NCI-H226 (cell line): ENCODE data around the gene NFATC2IP.
"Not testable (repeated sequence)": the region's sequence is repeated elsewhere in the genome, so short reads cannot be mapped to it uniquely, and the experiment has no call there.

Source experiments
- DNase-seq: peaks from one replicate; pipeline ENCODE4 v3.0.0-alpha.2; 2015

NFATC2IP gene

GRCh38 chr16:28974437-28975157, 23.9 kb downstream of the NFATC2IP start, which contains the start of gene SPNS1:
Gene SPNS1, plus strand, starts transcription at chr16:28974778. Its CDS starts 374 bp downstream, at chr16:28975152.
- peak; percentile 97 for DNase-seq

GRCh38 chr16:28975158-28975599, 24.4 kb downstream of the NFATC2IP start:
- no peak for DNase-seq

- no peak for DNase-seq
Observed at GRCh38 chr16:28977703-28978662, 27.2 kb downstream of the NFATC2IP start.

GRCh38 chr16:28980330-28980729, 29.6 kb downstream of the NFATC2IP start:
- not testable (repeated sequence) for DNase-seq

GRCh38 chr16:28980929-28981328, 30.2 kb downstream of the NFATC2IP start:
- no peak for DNase-seq

GRCh38 chr16:28981517-28981916, 30.8 kb downstream of the NFATC2IP start:
- DNase-seq: no peak

- DNase-seq: no peak
Observed at GRCh38 chr16:28982418-28982817, 31.7 kb downstream of the NFATC2IP start.

- DNase-seq: no peak
Observed at GRCh38 chr16:28982949-28983348, 32.2 kb downstream of the NFATC2IP start.

GRCh38 chr16:28983644-28984043, 32.9 kb downstream of the NFATC2IP start:
- no peak for DNase-seq

- DNase-seq: no peak
Observed at GRCh38 chr16:28984091-28984490, 33.4 kb downstream of the NFATC2IP start.

- no peak for DNase-seq
Observed at GRCh38 chr16:28984619-28985135, 33.9 kb downstream of the NFATC2IP start, which contains the start of gene LAT. Gene LAT, plus strand, starts transcription at chr16:28985052. Its CDS starts 366 bp downstream, at chr16:28985418.

- no peak for DNase-seq
Observed at GRCh38 chr16:28985211-28986041, 34.7 kb downstream of the NFATC2IP start.

GRCh38 chr16:28986046-28986445, 35.3 kb downstream of the NFATC2IP start:
- DNase-seq: no peak

- DNase-seq: no peak
Observed at GRCh38 chr16:28986492-28986891, 35.8 kb downstream of the NFATC2IP start.

- no peak for DNase-seq
Observed at GRCh38 chr16:28987170-28987853, 36.6 kb downstream of the NFATC2IP start.

GRCh38 chr16:28989363-28989762, 38.6 kb downstream of the NFATC2IP start:
- no peak for DNase-seq

- no peak for DNase-seq
Observed at GRCh38 chr16:28990375-28991040, 39.8 kb downstream of the NFATC2IP start.

- DNase-seq: no peak
Observed at GRCh38 chr16:28991687-28992086, 41.0 kb downstream of the NFATC2IP start.

GRCh38 chr16:28992496-28992895, 41.8 kb downstream of the NFATC2IP start:
- no peak for DNase-seq

GRCh38 chr16:28998837-28999236, 48.1 kb downstream of the NFATC2IP start:
- no peak for DNase-seq

GRCh38 chr16:28999577-28999976, 48.8 kb downstream of the NFATC2IP start:
- DNase-seq: no peak
